NAMALWA (cell line): ENCODE measurements around the gene CASP14.
"Not testable (repeated sequence)": the region's sequence is repeated elsewhere in the genome, so short reads cannot be mapped to it uniquely, and the experiment has no call there.

Experiments
- DNase-seq: peaks from one replicate; pipeline ENCODE4 v3.0.0-alpha.2; 2015; ENCODE audit warnings: low spot score

CASP14 gene

GRCh38 chr19:15048885-15049541 is at the start of gene CASP14:
Gene CASP14, plus strand, starts transcription at chr19:15049480. Its CDS starts 2,772 bp downstream, at chr19:15052252.
- no peak for DNase-seq

GRCh38 chr19:15008308-15008707 is 41.0 kb upstream of the CASP14 start:
- DNase-seq: no peak

GRCh38 chr19:15010501-15011300 is 38.6 kb upstream of the CASP14 start:
- no peak for DNase-seq

- DNase-seq: no peak
Observed at GRCh38 chr19:15014579-15014978, 34.7 kb upstream of the CASP14 start.

- DNase-seq: no peak
Observed at GRCh38 chr19:15015946-15016542, 33.2 kb upstream of the CASP14 start.

- not testable (repeated sequence) for DNase-seq
Observed at GRCh38 chr19:15018836-15019235, 30.4 kb upstream of the CASP14 start.

- DNase-seq: no peak
Observed at GRCh38 chr19:15021286-15022007, 27.8 kb upstream of the CASP14 start.

GRCh38 chr19:15022752-15023151 is 26.5 kb upstream of the CASP14 start:
- no peak for DNase-seq

- peak; percentile 62 for DNase-seq
Observed at GRCh38 chr19:15025217-15025616, 24.1 kb upstream of the CASP14 start.

- DNase-seq: no peak
Observed at GRCh38 chr19:15028490-15028889, 20.8 kb upstream of the CASP14 start.

GRCh38 chr19:15031675-15032074 is 17.6 kb upstream of the CASP14 start:
- DNase-seq: no peak

- no peak for DNase-seq
Observed at GRCh38 chr19:15035795-15036311, 13.4 kb upstream of the CASP14 start.

- no peak for DNase-seq
Observed at GRCh38 chr19:15037586-15037985, 11.7 kb upstream of the CASP14 start.

- DNase-seq: no peak
Observed at GRCh38 chr19:15038294-15038693, 11.0 kb upstream of the CASP14 start.

GRCh38 chr19:15042003-15042402 is 7.3 kb upstream of the CASP14 start:
- DNase-seq: no peak

GRCh38 chr19:15042826-15043225 is 6.5 kb upstream of the CASP14 start:
- no peak for DNase-seq

GRCh38 chr19:15045506-15045905 is 3.8 kb upstream of the CASP14 start:
- no peak for DNase-seq

GRCh38 chr19:15047680-15048079 is 1.6 kb upstream of the CASP14 start:
- no peak for DNase-seq

GRCh38 chr19:15048128-15048527 is 1.2 kb upstream of the CASP14 start:
- DNase-seq: no peak

- DNase-seq: no peak
Observed at GRCh38 chr19:15050639-15051038, 1.4 kb downstream of the CASP14 start.

- DNase-seq: no peak
Observed at GRCh38 chr19:15062036-15062435, 12.8 kb downstream of the CASP14 start.

GRCh38 chr19:15070386-15070785 is 21.1 kb downstream of the CASP14 start:
- not testable (repeated sequence) for DNase-seq
